GM12878 (cell line): ENCODE measurements around the gene ZFTA.

Experiments used
- ATF7 ChIP-seq: fragments of 450-650 bp; IDR thresholded peaks from 2 replicates; pipeline ENCODE4 v1.6.1; 2016; ENCODE audit warnings: low read depth, mild to moderate bottlenecking
- BCL11A ChIP-seq: IDR thresholded peaks from 2 replicates; pipeline ENCODE4 v1.6.1; 2011; ENCODE audit warnings: low read depth, low read length
- CEBPB ChIP-seq, 2 experiments: fragments of 150-350 bp in 1 of 2; IDR thresholded peaks; 2 replicates each; pipeline ENCODE4 v1.6.1; 2012 to 2014; ENCODE audit warnings: low read depth in 2 of 2, low read length in 2 of 2, borderline replicate concordance in 1 of 2, inconsistent platforms in 1 of 2
- CTCF ChIP-seq, 3 experiments: IDR thresholded peaks in 2 of 3; conservative IDR thresholded peaks in 1 of 3; 2 replicates each; pipeline ENCODE4 v1.5.1; 2011; ENCODE audit warnings: low read depth in 3 of 3, low read length in 3 of 3, mild to moderate bottlenecking in 3 of 3, control low read depth in 2 of 3, moderate library complexity in 2 of 3, inconsistent platforms in 1 of 3, mixed read lengths in 1 of 3; ENCODE audit not compliant: control insufficient read depth in 2 of 3, insufficient read depth in 1 of 3; ENCODE audit errors: extremely low read depth in 1 of 3
- EP300 ChIP-seq, 2 experiments: fragments of 150-350 bp in 1 of 2; IDR thresholded peaks; 2 replicates each; pipeline ENCODE4 v1.6.1; 2011 to 2012; ENCODE audit warnings: low read depth in 2 of 2, low read length in 2 of 2, borderline replicate concordance in 1 of 2, improper control_type of control experiment in 1 of 2, inconsistent platforms in 1 of 2; ENCODE audit not compliant: control insufficient read depth in 1 of 2
- ESRRA ChIP-seq: IDR thresholded peaks from 2 replicates; pipeline ENCODE4 v1.6.1; 2012; ENCODE audit warnings: mild to moderate bottlenecking, low read length, improper control_type of control experiment
- FOXM1 ChIP-seq: IDR thresholded peaks from 2 replicates; pipeline ENCODE4 v1.6.1; 2012; ENCODE audit warnings: low read depth, mild to moderate bottlenecking, inconsistent platforms, low read length, moderate library complexity
- KDM1A ChIP-seq: fragments of 200-600 bp; sonication (generic); IDR thresholded peaks from 2 replicates; pipeline ENCODE4 v1.6.1; 2016; ENCODE audit warnings: borderline replicate concordance
- POLR2AphosphoS2 ChIP-seq: IDR thresholded peaks from 2 replicates; pipeline ENCODE4 v1.6.1; 2011; ENCODE audit warnings: low read depth, mild to moderate bottlenecking, low read length, improper control_type of control experiment, moderate library complexity
- RFX5 ChIP-seq: IDR thresholded peaks from 2 replicates; pipeline ENCODE4 v1.6.1; 2011; ENCODE audit warnings: low read depth, low read length, improper control_type of control experiment
- TF ChIP-seq, protein P1 (sequence below): IDR thresholded peaks from 2 replicates; pipeline ENCODE4 v1.6.1; 2011; ENCODE audit warnings: low read depth, low read length, improper control_type of control experiment, borderline replicate concordance

- TF ChIP-seq, protein P1, sequence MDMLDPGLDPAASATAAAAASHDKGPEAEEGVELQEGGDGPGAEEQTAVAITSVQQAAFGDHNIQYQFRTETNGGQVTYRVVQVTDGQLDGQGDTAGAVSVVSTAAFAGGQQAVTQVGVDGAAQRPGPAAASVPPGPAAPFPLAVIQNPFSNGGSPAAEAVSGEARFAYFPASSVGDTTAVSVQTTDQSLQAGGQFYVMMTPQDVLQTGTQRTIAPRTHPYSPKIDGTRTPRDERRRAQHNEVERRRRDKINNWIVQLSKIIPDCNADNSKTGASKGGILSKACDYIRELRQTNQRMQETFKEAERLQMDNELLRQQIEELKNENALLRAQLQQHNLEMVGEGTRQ: no peak
- no peak for TF ChIP-seq CTCF (IDR thresholded peaks at IDR 0.05 in 2 of 3, conservative IDR thresholded peaks at IDR 0.05 in 1 of 3; ENCODE audit: control insufficient read depth in 2 of 3, extremely low read depth in 1 of 3, insufficient read depth in 1 of 3, low read depth in 3 of 3, low read length in 3 of 3)
- no peak for TF ChIP-seq RFX5
- TF ChIP-seq BCL11A: no peak
- TF ChIP-seq EP300 (IDR thresholded peaks at IDR 0.05; ENCODE audit: borderline replicate concordance in 1 of 2, control insufficient read depth in 1 of 2, low read depth in 2 of 2, low read length in 2 of 2): no peak
- TF ChIP-seq ESRRA: no peak
- no peak for TF ChIP-seq KDM1A
- no peak for TF ChIP-seq FOXM1
- TF ChIP-seq POLR2AphosphoS2: no peak
- TF ChIP-seq ATF7: no peak
- TF ChIP-seq CEBPB (IDR thresholded peaks at IDR 0.05; ENCODE audit: borderline replicate concordance in 1 of 2, low read depth in 2 of 2, low read length in 2 of 2): no peak
Observed at GRCh38 chr11:63795066-63795465, 26.5 kb upstream of the ZFTA start.
